IMR-90 (cell line): ENCODE measurements around the gene CDCA7. TPM values are rescaled to one million over a fixed set of nuclear protein-coding genes. Genes with fewer than 3 reads are reported as not detected.

Experiments used
- ATAC-seq: fragments of 200-7000 bp; cut with Tn5 transposase; 2 replicates; pipeline ENCODE4 v1.9.1; 2020; ENCODE audit warnings: low read depth, mild to moderate bottlenecking, moderate library complexity
- BruUV-seq: library from RNA; stranded (reverse); fragments of 400-500 nt; replicated peaks from 2 replicates; lab custom pipeline; 2021; lab: Mats Ljungman, UMichigan
- CTCF ChIA-PET: fragments of 300-600 bp; formaldehyde crosslinking; extraction: SDS; loops from one replicate; lab custom pipeline; 2021; ENCODE audit warnings: antibody characterized with exemption; lab: Yijun Ruan, JAX
- POLR2A ChIA-PET: fragments of 300-600 bp; sonication (Branson Sonifier 250); formaldehyde crosslinking; loops from one replicate; lab custom pipeline; 2022; ENCODE audit warnings: antibody characterized with exemption; ENCODE audit not compliant: unreplicated experiment; lab: Charles Lee
- DNase-seq: peaks from one replicate; pipeline ENCODE4 v3.0.0; 2013
- H2AFZ ChIP-seq: replicated peaks from 2 replicates; pipeline ENCODE3; 2013; ENCODE audit warnings: low read length, mild to moderate bottlenecking; ENCODE audit not compliant: poor library complexity
- H2AK5ac ChIP-seq: 2 replicates; pipeline ENCODE4 v1.6.1; 2013; ENCODE audit warnings: low read depth, low read length, inconsistent platforms
- H2AK9ac ChIP-seq: replicated peaks from 2 replicates; pipeline ENCODE3; 2013; ENCODE audit warnings: mild to moderate bottlenecking, low read depth, low read length, moderate library complexity; ENCODE audit not compliant: poor library complexity
- H2BK120ac ChIP-seq: 2 replicates; pipeline ENCODE4 v1.6.1; 2013; ENCODE audit warnings: low read depth, low read length, inconsistent platforms
- H2BK15ac ChIP-seq: 3 replicates; pipeline ENCODE4 v1.6.1; 2013; ENCODE audit warnings: low read depth, low read length, inconsistent platforms
- H2BK20ac ChIP-seq: 2 replicates; pipeline ENCODE4 v1.6.1; 2013; ENCODE audit warnings: low read depth, mild to moderate bottlenecking, inconsistent platforms, low read length, moderate library complexity
- H2BK5ac ChIP-seq: 2 replicates; pipeline ENCODE4 v1.6.1; 2013; ENCODE audit warnings: mild to moderate bottlenecking, low read depth, low read length, inconsistent platforms; ENCODE audit not compliant: poor library complexity, severe bottlenecking
- H3K14ac ChIP-seq: replicated peaks from 2 replicates; pipeline ENCODE4 v1.6.1; 2013; ENCODE audit warnings: low read depth, low read length, inconsistent platforms
- H3K18ac ChIP-seq: 2 replicates; pipeline ENCODE4 v1.6.1; 2013; ENCODE audit warnings: low read depth, low read length, control low read depth
- H3K23ac ChIP-seq: 2 replicates; pipeline ENCODE4 v1.6.1; 2013; ENCODE audit warnings: low read depth, low read length, inconsistent platforms
- H3K27ac ChIP-seq: 2 replicates; pipeline ENCODE4 v1.5.1; 2013; ENCODE audit warnings: mild to moderate bottlenecking, control low read depth, low read length; ENCODE audit not compliant: insufficient read depth
- H3K27me3 ChIP-seq: 2 replicates; pipeline ENCODE4 v1.6.1; 2013; ENCODE audit warnings: low read length; ENCODE audit not compliant: control insufficient read depth, insufficient read depth
- H3K36me3 ChIP-seq: 2 replicates; pipeline ENCODE4 v1.6.1; 2013; ENCODE audit warnings: low read length, mixed read lengths; ENCODE audit not compliant: control insufficient read depth, insufficient read depth
- H3K4ac ChIP-seq: 2 replicates; pipeline ENCODE4 v1.6.1; 2013; ENCODE audit warnings: low read depth, low read length, inconsistent platforms
- H3K4me1 ChIP-seq: 2 replicates; pipeline ENCODE4 v1.6.1; 2013; ENCODE audit warnings: low read length, mixed read lengths; ENCODE audit not compliant: control insufficient read depth, insufficient read depth
- H3K4me2 ChIP-seq: 2 replicates; pipeline ENCODE4 v1.6.1; 2013; ENCODE audit warnings: low read depth, mild to moderate bottlenecking, control low read depth, low read length, moderate library complexity
- H3K4me3 ChIP-seq: 2 replicates; pipeline ENCODE4 v1.5.1; 2013; ENCODE audit warnings: low read depth, mild to moderate bottlenecking, control low read depth, low read length, moderate library complexity; ENCODE audit not compliant: insufficient read depth
- H3K56ac ChIP-seq: 2 replicates; pipeline ENCODE4 v1.6.1; 2013; ENCODE audit warnings: low read length, inconsistent platforms; ENCODE audit not compliant: insufficient read depth; ENCODE audit errors: extremely low read depth
- H3K79me1 ChIP-seq, 2 experiments: 2 replicates each; pipeline ENCODE4 v1.6.1; 2013; ENCODE audit warnings: low read length in 2 of 2, inconsistent platforms in 1 of 2, low read depth in 1 of 2
- H3K9ac ChIP-seq: 2 replicates; pipeline ENCODE4 v1.6.1; 2013; ENCODE audit warnings: low read depth, low read length, control low read depth
- H3K9me1 ChIP-seq: 2 replicates; pipeline ENCODE4 v1.6.1; 2013; ENCODE audit warnings: low read length, inconsistent platforms; ENCODE audit not compliant: insufficient read depth
- H3K9me3 ChIP-seq: 2 replicates; pipeline ENCODE4 v1.6.1; 2013; ENCODE audit warnings: low read length; ENCODE audit not compliant: control insufficient read depth, insufficient read depth
- H4K20me1 ChIP-seq: 2 replicates; pipeline ENCODE4 v1.6.1; 2013; ENCODE audit warnings: low read length, inconsistent platforms; ENCODE audit not compliant: insufficient read depth
- H4K5ac ChIP-seq: 2 replicates; pipeline ENCODE4 v1.6.1; 2013; ENCODE audit warnings: mild to moderate bottlenecking, low read depth, low read length, control low read depth
- H4K8ac ChIP-seq, 2 experiments: 2 replicates each; pipeline ENCODE4 v1.6.1; 2013; ENCODE audit warnings: low read depth in 2 of 2, low read length in 2 of 2, control low read depth in 1 of 2, inconsistent platforms in 1 of 2
- H4K91ac ChIP-seq: 2 replicates; pipeline ENCODE4 v1.6.1; 2013; ENCODE audit warnings: low read depth, low read length, inconsistent platforms; ENCODE audit not compliant: insufficient read depth
- BHLHE40 ChIP-seq: fragments of 150-350 bp; IDR thresholded peaks from 2 replicates; pipeline ENCODE4 v1.6.1; 2016; ENCODE audit warnings: mild to moderate bottlenecking, low read depth, low read length
- CEBPB ChIP-seq: IDR thresholded peaks from 2 replicates; pipeline ENCODE4 v1.6.1; 2012; ENCODE audit warnings: low read depth, low read length, improper control_type of control experiment
- CHD1 ChIP-seq: IDR thresholded peaks from 2 replicates; pipeline ENCODE4 v1.6.1; 2012; ENCODE audit warnings: low read depth, low read length, improper control_type of control experiment
- CTCF ChIP-seq: conservative IDR thresholded peaks from 2 replicates; pipeline ENCODE4 v1.5.1; 2012; ENCODE audit warnings: mild to moderate bottlenecking, low read depth, low read length, improper control_type of control experiment
- ELK1 ChIP-seq: fragments of 150-350 bp; IDR thresholded peaks from 2 replicates; pipeline ENCODE4 v1.6.1; 2016; ENCODE audit warnings: low read depth, mild to moderate bottlenecking, low read length, moderate library complexity, borderline replicate concordance
- FOS ChIP-seq: fragments of 150-350 bp; IDR thresholded peaks from 2 replicates; pipeline ENCODE4 v1.6.1; 2016; ENCODE audit warnings: low read depth, low read length
- MAFK ChIP-seq: IDR thresholded peaks from 2 replicates; pipeline ENCODE4 v1.6.1; 2012; ENCODE audit warnings: low read depth, low read length, improper control_type of control experiment
- MAZ ChIP-seq: IDR thresholded peaks from 2 replicates; pipeline ENCODE4 v1.6.1; 2012; ENCODE audit warnings: low read depth, mild to moderate bottlenecking, low read length, improper control_type of control experiment, moderate library complexity, borderline replicate concordance
- MXI1 ChIP-seq: IDR thresholded peaks from 2 replicates; pipeline ENCODE4 v1.6.1; 2012; ENCODE audit warnings: low read depth, mild to moderate bottlenecking, low read length, moderate library complexity, borderline replicate concordance
- NFE2L2 ChIP-seq: fragments of 150-350 bp; IDR thresholded peaks from 2 replicates; pipeline ENCODE4 v1.6.1; 2016; ENCODE audit warnings: low read depth, mild to moderate bottlenecking, low read length
- POLR2A ChIP-seq: IDR thresholded peaks from 2 replicates; pipeline ENCODE4 v1.6.1; 2012; ENCODE audit warnings: mild to moderate bottlenecking, low read depth, low read length
- RAD21 ChIP-seq: IDR thresholded peaks from 2 replicates; pipeline ENCODE4 v1.6.1; 2012; ENCODE audit warnings: low read length, improper control_type of control experiment
- RCOR1 ChIP-seq: IDR thresholded peaks from 2 replicates; pipeline ENCODE4 v1.6.1; 2012; ENCODE audit warnings: mild to moderate bottlenecking, low read length, improper control_type of control experiment; ENCODE audit not compliant: insufficient replicate concordance
- RFX5 ChIP-seq: IDR thresholded peaks from 2 replicates; pipeline ENCODE4 v1.8.0; 2012; ENCODE audit warnings: low read depth, mild to moderate bottlenecking, low read length, moderate library complexity
- SMC3 ChIP-seq: fragments of 150-350 bp; IDR thresholded peaks from 2 replicates; pipeline ENCODE4 v1.6.1; 2016; ENCODE audit warnings: low read depth, mild to moderate bottlenecking, antibody characterized with exemption, low read length, moderate library complexity
- USF2 ChIP-seq: fragments of 150-350 bp; IDR thresholded peaks from 2 replicates; pipeline ENCODE4 v1.6.1; 2017; ENCODE audit warnings: mild to moderate bottlenecking, antibody characterized with exemption, low read length, low read depth
- WGBS, 2 experiments: methylation state at CpG; one replicate each; pipeline versions ENCODE4 v1.1.5 to v1.1.7; 2013; ENCODE audit warnings: missing lambda C conversion rate in 2 of 2; ENCODE audit not compliant: insufficient read length in 1 of 2; ENCODE audit errors: extremely low coverage in 2 of 2; 5-methylcytosine and 5-hydroxymethylcytosine counted together
- dilution Hi-C: fragments of 300-500 bp; cut with HindIII; formaldehyde crosslinking; loops from one replicate; pipeline ENCODE4 v1.14.3; 2018; ENCODE audit warnings: low sequenced_read_pairs; ENCODE audit not compliant: unreplicated experiment
- in situ Hi-C: fragments of 300-500 bp; cut with MboI; formaldehyde crosslinking; loops from 3 replicates; pipeline ENCODE4 v1.14.3; 2019; ENCODE audit warnings: low sequenced_read_pairs, inconsistent platforms, mixed read lengths
- intact Hi-C: fragments of 100-400 bp; cut with micrococcal nuclease; formaldehyde crosslinking; loops from 2 replicates; pipeline ENCODE4 v1.10.0; 2022
- polyA plus RNA-seq, 3 experiments: library from polyadenylated mRNA; depleted of rRNA; stranded (reverse); fragments of >200 nt; gene quantifications; 2 replicates each; pipeline ENCODE4 v1.2.3, GENCODE V29; 2012; ENCODE audit warnings: low replicate concordance in 1 of 3
- total RNA-seq: library from RNA; depleted of rRNA; stranded (reverse); fragments of >200 nt; gene quantifications from 2 replicates; pipeline ENCODE4 v1.2.3, GENCODE V29; 2012

CDCA7 gene
- total and polyA plus RNA-seq, 2 of the 4 experiments (the other 2 are of a cell fraction) = 12.0 to 18.7 TPM

- no peaks in the 10 kb centered on the region for H3K4me1 ChIP-seq
- dilution Hi-C loops = no loop called here
- intact Hi-C loops = no loop called here
- no peak overlapping the region for H3K4ac ChIP-seq
- H3K27ac ChIP-seq = no peak overlapping the region
- no peak overlapping the region for H3K9ac ChIP-seq
- no peak overlapping the region for H3K23ac ChIP-seq
- TF ChIP-seq RCOR1 (no peak), ELK1 (no peak), RAD21 (no peak), FOS (no peak), SMC3 (no peak), CHD1 (no peak), CEBPB (no peak), NFE2L2 (no peak), MAZ (no peak), CTCF (no peak), RFX5 (no peak), POLR2A (no peak), MXI1 (no peak), BHLHE40 (no peak), MAFK (no peak), USF2 (no peak)
- H3K4me3 ChIP-seq = no peak overlapping the region
- H3K79me1 ChIP-seq = no peaks in the 10 kb centered on the region
- H2AFZ ChIP-seq = no peak overlapping the region
- no peak overlapping the region for H3K18ac ChIP-seq
- H2AK5ac ChIP-seq = no peak overlapping the region
- CTCF ChIA-PET = no interaction called here
- peaks cover 13% of the 10 kb centered on the region for H3K27me3 ChIP-seq
- H3K36me3 ChIP-seq = no peaks in the 10 kb centered on the region
- 67% methylated on average over 1 of the region's 2 CpGs; no CpG with 5 or more reads in 1 of the 2 experiments for WGBS, 2 experiments
- H3K9me3 ChIP-seq = no peaks in the 10 kb centered on the region; the same call in 1 of the 2 replicates
- no peak overlapping the region for H2BK15ac ChIP-seq
- no peaks in the 10 kb centered on the region for H3K9me1 ChIP-seq
- H2BK120ac ChIP-seq = no peak overlapping the region
- H2AK9ac ChIP-seq = no peak overlapping the region
- H2BK20ac ChIP-seq = no peak overlapping the region
- no TSS peak for BruUV-seq
- no peak overlapping the region for H3K56ac ChIP-seq
- ATAC-seq (no peak), DNase-seq (no peak)
- in situ Hi-C loops = no loop called here
- H4K20me1 ChIP-seq = no peaks in the 10 kb centered on the region
- no peak overlapping the region for H4K5ac ChIP-seq
- no peak overlapping the region for H3K14ac ChIP-seq
- H2BK5ac ChIP-seq = no peak overlapping the region
- no peak overlapping the region for H3K4me2 ChIP-seq
- no peak overlapping the region for H4K8ac ChIP-seq
- no peak overlapping the region for H4K91ac ChIP-seq
- POLR2A ChIA-PET = no interaction called here
Observed at GRCh38 chr2:173349287-173349686, 5.4 kb upstream of the CDCA7 start.
